ENCODE results near the gene FANCC.
A peak's percentile ranks its signal among the peaks of the same experiment; 100 is the strongest.
"Not testable (repeated sequence)": the region's sequence is repeated elsewhere in the genome, so short reads cannot be mapped to it uniquely, and the experiment has no call there.

The FANCC gene

DNA sequence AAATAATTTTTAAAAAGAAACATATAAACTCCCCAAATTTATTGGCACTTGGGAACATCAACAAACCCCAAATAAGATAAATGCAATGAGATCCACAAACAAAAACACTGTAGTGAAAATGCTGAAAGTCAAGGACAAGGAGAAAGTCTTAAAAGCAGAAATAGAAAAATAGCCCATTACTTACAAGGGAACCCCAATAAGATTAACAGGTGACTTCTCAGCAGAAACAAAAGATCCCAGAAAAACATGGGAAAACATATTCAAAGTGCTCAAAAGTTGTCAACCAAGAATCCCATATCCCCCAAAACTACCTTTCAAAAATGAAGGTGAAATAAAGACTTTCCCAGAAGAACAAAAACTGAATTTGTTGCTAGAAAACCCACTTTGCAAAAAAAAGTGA lies 40.0 kb downstream of the FANCC start:
- DNase-seq: no peak

DNA sequence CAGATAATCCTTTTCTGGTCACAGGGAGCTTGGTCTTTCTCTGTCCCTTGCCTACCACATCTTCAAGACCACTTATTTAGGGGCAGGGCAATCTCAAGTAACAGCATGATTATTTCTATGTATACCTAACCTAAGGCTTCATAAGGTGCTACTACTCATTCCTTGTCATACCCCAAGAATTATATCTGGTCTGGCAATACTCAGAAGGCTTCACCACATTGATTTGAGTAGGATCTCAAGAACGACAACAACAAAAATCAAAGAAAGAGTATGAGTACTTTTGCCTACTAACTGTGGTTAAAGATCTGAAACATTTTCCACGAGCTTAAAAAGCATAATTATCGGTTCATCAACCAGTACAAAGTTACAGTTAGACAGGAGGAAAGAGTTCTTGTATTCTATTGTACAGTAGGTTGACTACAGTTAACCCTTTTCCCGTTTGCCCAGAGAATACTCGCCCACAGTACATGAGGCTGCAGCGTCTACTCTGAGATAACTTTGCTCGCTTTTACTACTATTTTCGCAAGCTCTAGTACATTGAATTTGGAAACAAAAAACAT lies 41.0 kb downstream of the FANCC start:
- DNase-seq: no peak

DNA sequence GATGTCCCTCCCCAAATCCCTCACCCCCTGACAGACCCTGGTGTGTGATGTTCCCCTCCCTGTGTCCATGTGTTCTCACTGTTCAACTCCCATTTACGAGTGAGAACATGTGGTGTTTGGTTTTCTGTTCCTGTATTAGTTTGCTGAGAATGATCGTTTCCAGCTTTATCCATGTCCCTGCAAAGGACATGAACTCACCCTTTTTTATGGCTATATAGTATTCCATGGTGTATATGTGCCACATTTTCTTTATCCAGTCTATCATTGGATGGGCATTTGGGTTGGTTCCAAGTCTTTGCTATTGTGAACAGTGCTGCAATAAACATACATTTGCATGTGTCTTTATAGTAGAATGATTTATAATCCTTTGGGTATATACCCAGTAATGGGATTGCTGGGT lies 43.3 kb downstream of the FANCC start:
- DNase-seq: not testable (repeated sequence)

DNA sequence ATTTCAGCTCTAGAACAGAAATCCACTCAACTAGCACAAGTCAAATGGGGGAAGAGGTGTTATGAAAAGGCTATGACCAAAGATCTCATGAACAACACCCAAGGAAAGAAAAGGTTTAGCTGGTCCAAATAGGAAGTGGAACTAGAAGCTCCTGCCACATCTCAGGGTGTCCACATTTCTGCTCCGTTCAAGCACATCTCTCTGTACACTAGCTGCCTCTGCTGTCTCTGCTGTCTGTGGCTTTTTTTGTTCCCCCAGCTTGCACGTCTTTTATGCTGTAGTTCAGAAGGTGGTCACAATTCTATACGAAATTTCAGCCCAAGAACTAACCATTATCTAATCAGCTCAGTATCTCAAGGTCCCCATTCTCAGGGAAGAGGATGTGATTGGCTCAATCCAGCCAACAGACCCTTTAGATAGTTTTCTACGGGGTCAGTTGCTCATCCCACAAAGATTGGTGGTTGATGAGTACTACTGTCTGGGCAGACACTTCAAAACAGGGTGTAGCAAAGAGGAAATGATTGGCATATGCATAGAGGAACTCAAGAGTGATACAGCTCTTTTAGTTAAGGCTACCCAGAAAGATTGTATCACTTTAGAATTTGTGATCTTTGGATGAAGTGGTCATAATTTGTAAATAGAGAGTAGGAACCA lies 44.0 kb downstream of the FANCC start:
- DNase-seq: peak; percentile 84

DNA sequence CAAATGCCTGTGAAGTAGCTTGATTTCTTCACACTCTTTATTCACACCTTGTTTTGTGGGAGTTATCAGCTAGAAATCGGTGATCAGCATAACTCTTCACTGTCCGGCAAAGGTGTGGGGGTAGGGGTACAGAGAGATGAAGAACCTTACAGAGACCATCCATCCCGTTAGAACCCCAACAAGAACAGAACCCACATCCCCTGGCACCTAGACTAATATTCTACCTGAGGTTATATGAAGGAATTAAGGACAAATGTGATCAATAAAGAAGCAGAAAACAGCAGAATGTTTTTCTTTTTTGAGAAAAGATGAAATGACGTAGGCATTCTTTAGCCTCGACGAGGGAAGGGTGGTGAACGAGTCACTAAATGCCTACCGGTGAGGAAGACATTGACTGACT lies 44.7 kb downstream of the FANCC start:
- DNase-seq: no peak

DNA sequence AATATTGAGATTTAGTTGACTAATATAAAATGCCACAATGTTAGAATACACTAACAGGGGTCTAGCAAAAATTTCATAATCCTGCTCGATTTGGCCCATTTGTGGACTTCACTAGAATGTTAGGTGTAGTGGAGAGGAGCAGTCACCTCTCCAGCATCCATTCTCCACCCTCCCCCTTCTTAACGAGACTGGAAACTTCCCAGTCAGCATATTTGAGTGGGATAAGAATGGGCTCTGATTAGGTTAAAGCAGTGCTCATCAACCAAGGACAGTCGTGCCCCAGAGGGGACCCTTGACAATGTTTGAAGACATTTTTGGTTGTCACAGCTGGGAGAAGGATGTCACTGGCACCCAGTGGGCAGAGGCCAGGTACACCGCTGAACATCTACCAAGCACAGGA lies 46.7 kb downstream of the FANCC start:
- no peak for DNase-seq

DNA sequence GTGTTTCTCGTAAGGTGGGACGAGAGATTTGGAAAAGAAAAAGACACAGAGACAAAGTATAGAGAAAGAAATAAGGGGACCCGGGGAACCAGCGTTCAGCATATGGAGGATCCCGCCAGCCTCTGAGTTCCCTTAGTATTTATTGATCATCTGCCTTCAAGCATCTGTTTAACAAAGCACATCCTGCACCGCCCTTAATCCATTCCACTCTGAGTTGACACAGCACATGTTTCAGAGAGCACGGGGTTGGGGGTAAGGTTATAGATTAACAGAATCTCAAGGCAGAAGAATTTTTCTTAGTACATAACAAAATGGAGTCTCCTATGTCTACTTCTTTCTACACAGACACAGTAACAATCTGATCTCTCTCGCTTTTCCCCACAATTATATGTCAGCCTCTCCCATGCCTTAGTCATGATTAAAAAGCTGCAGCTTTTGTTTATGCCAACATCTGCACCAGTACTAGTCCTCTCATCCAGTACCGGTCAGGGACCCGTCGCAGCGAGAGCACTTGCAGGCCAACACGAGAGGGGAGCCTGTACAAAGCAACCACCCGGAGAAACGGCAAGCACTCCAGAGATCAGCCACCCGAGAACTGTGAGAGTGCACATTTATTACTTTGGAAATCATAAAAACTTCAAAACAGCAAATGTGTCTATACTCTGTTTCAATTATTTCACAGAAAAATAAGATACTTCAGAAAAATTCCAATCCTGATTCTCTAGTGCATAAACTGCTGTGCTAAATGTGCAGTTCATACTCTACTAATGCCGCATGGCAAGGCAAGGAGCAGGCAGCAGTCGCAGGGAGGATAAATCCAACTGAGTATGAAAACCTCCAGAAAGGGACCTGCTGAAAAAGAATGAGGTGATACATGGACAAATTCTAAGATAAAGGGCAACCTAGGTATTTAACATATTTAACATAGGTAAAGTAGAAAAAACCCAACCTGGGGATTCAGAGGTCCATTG lies 47.4 kb downstream of the FANCC start:
- not testable (repeated sequence) for DNase-seq

DNA sequence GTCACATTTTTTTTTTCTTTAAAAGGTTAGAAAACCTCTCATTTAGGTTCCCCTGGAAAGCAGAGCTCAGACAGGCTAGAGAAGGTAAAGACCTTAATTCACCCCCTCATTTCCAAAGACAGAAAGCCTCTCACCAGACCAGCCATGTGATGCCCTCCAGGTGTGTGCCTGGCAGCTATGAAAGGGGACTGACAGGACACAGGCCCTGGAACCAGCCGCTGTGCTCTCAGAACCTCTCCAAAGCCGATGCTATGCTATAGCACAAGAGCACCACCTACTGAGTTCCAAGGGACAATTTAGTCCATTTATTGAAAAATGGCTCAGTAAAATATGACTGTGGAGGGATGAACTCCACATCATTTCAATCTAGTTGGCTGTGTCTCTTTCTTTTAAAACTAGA lies 48.8 kb downstream of the FANCC start:
- DNase-seq: peak; percentile 48

DNA sequence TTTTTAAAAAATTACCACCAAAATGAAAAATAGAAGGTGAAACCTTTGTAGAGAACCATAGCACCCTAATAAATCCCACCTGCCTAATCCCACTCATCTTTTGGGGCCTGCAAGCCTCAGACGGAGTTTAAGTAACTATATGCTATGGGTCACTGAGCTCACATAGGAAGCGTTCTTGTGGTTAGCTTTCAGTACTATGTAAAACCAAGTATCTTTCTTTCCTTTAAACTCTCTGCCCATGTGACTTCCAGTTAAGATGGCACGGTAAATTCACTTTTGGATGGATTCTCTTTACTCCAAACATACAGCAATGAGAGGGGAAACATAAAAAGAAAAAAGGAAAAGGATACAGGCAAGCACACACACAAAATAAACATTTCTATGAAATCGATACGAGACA lies 50.9 kb downstream of the FANCC start:
- DNase-seq: no peak

DNA sequence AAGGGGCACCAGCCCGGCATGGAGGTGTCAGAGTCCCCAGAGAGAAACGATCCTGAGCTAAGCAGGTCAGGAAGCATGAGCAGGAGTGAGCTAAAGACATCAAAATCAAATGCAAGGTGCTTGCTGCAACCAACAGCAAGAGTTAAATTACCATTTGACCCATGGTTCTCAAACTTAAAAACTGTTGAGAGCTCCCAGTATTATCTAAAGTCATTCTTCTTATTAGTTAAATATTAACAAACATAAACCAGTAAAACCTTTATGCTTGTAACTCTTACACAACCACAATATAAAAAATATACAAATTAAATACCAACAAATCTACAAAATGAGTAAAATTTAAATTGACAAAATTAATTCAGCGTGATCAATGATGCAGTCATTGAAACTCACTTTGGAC lies 51.5 kb downstream of the FANCC start:
- no peak for DNase-seq

DNA sequence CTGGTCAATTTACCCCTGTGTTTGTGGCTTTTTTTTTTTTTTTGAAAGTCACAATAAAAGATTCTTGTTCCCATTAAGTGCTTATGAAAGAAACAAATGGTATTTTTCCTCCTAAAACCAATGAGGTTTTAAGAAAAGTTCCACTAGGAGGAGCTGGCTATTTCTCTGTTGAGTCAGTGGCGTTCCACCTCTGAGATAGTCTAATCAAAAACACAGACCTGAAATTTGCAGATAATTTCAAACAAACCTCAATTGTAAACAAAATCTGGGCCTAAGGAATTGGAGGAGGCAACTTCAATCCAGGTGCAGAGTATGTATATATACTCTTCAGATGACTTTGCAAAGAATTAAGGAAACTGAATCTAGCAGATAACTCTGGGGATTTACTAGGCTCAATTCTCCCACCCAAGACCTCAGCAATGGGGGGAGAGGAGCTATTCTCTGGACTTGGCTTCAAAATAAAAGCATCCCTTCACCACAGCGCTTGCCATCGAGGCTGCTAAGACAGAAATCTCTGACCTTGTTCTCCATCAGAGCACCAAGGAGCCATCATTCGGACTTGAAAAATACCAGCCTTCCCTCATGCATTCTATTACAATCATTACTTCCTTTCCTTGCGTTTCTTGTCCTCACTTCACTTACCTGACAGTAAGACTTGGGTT lies 52.4 kb downstream of the FANCC start:
- peak; percentile 52 for DNase-seq

DNA sequence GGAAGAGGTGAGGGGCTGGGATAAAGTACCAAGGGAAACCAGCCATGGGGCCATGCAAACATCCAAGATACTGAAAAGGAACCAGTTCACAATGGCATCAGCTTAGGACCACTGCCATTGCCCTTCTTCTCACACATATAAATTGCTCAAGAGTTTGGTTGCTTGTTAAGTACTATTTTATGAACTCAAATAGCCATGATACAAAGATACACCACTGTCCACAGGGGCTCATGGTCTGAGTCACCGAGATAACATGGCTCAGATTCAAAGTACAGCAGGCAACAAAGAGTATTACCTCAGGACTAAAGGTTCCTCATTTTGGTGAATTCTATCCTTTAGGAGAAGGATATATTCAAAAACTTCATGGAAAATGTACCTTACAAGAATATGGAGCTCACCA lies 55.6 kb downstream of the FANCC start:
- peak; percentile 40 for DNase-seq

DNA sequence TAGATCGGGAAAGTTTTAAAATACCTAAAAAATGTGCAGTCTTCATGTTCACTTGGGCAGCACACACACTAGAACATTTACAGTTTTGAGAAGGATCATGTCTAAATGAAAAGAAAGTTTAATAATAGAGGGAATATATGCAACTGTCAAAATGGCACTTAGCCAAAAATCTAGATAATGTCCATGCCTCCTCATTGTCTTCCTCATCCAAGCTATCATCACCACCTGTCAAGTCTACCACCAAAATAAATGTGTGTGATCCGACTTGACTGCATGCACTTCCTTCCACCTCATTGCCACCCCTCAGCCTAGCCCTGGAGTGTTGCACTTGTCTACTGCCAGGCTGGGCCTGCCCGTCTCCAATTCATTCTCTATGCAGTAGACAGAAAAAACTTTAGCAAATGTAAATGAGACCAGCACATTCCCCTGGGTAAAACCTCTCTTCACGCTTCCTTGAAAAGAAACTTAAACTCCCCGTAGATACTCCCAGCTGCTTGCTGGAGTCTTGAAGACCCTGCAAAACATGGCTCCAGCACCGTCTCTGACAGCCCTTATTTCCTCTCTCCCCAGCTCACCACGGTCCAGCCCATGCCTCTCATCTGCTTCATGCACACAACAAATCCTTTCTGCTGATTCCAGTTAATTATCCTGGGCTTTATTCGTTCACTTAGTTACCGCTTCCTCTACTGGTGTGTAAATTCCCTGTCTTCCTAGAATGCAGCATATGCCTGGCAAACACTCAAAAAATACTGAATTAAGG lies 66.9 kb downstream of the FANCC start:
- peak; percentile 33 for DNase-seq

DNA sequence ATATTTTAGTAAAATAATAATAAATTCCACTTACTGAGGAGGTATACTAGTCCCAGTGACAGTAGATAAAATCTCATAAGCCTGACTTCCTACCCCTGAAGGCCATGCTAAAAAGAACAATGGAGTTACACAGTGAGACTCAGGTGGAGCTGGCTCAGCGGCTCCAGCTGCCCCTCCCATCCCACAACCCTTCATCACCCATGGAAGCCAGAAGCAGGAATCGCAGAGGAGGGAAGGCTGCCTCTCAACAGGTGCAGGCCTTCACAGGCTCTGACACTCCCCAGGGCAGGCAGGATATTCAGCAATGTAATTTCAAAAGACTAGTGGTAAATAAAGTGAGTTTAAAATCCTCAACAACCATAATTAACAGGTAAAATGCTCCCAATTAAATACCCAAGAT lies 67.5 kb downstream of the FANCC start:
- no peak for DNase-seq

DNA sequence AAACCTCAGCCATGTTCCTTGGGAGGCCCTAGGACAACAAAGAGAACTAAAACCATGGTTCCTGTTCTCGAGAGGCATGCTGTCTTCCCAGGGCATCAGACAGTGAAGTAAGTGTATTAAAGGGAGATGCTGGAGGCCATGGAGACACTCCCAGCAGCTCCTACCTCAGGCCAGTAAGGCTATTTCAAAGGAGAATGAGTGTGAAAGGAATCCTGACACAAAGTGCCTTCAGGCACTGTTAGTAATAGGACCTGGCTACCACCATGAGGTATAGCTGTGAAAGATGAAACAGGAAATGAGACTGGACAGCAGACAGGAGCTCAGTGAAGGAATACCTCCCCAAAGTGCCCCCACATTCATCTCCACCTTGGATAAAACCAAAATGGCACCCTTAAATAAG lies 71.0 kb downstream of the FANCC start:
- DNase-seq: no peak

DNA sequence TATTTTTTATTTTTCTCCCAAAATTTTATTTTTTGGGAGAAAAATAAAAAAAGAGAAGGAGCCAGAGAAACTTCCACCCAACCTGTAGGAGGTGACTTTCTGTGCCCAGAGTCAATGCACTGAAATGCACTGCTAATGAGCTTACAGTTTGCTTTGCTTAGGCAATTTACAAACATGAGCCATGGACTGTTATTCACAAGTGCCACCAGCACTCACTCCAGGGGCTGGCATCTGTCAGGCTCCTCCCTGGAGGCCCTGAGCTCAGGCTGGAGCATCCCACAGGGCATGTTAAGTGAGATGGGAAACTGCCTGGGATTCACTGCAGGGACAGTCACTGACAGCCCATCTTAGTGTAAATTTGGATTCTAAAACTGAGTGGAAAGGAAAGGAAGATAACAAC lies 74.9 kb downstream of the FANCC start:
- DNase-seq: no peak

DNA sequence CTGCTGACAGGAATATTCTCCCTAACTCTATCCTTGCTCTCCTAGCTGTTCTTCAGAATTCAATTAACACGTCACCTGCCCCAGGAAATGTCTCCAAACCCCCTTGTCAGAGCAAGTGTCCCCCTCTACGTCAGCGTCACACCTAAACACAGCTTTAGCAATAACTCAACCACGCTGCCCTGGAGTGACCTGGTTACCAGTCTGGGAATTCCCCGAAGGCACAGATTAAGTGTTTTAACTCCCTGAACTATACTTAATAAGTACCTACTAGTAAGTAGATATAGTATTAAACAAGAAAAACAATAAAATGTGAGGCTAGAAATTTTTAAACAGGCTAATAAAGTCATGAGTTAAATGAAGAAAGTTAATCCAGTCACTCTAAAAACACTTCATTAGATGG lies 78.4 kb downstream of the FANCC start:
- no peak for DNase-seq

DNA sequence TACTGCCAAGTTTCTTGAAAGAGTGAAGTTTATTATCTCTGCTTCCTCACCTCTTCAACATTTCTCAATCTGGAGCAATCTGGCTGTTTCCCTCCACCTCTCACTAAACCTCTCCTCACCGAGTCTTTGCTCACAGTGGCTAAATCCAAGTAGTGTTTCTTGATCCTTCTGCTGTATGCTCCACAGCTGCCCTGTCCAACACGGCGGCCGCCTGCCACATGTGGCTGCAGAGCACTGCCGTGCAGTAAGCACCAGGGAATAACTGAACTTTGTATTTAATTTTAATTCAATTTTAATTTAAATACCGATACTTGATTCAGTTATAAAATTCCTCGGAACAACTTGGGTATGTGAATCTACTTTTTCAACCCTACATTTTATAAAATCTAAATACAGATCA lies 80.2 kb downstream of the FANCC start:
- DNase-seq: no peak

DNA sequence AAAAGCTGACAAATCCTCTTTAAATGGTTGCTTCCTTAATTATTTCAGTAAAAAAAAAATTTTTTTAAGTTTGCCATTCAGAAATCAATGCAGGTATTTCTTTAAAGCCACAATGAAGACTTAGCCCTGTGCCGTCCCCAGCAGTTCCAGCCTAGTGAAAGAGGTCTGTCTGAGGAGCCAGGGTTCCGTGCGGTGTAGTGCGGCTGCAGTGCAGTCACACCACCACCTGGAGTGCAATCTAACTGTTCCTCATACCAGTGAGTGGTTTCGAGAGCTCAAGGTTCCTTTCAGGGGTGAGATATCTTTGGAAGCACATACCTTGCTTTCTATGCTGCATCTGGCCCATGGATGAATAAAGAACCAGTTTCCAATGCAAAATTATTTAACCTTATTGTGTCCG lies 87.5 kb downstream of the FANCC start:
- DNase-seq: peak; percentile 17

DNA sequence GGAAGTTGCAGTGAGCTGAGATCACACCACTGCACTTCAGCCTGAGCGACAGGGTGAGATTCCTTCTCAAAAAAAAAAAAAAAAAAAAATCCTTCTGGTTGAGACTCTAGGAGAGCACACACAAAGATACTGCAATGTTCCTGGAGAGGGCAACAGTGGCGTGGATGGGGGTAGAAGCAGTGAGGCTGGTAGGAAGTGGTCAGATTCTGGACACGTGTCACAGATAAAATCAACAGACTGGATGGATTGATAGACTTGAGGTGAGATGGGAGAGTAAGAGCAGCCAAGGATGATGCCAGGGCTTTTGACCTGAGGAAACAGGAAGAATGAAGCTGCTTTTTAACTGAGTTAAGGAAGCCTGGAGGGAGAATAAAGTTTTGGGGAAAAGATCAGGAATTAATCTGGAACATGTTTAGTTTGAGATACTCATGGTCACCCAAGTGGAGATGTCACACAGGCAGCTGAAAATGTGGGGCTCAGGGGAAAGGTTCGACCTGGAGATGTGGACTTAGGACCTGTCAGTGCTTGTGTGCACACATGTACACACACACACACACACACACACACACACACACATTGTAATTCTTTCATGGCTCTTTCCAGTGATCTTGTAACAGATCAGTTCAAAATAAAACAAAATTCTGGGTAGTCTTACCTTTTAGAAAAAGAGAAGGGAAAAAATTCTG lies 88.1 kb downstream of the FANCC start:
- peak; percentile 63 for DNase-seq

DNA sequence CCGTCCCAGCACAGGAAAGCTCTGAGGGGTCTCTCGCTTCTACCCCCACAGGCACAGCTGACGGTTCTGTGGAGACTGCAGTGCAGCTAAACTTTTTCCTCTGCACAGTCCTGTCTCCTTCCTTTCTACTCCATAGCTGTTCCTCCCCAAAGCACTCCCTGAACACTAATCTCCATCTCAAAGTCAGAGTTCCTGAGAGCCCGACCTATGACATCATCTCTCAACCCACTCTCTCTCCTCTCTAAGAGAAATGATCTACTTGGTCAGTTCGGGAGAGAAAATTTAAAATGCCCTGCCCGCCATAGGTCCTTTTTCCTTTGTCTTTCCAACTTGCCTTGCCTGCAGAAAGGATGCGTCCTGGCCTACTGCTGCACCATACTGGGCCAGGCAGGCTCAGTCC lies 90.6 kb downstream of the FANCC start:
- no peak for DNase-seq

DNA sequence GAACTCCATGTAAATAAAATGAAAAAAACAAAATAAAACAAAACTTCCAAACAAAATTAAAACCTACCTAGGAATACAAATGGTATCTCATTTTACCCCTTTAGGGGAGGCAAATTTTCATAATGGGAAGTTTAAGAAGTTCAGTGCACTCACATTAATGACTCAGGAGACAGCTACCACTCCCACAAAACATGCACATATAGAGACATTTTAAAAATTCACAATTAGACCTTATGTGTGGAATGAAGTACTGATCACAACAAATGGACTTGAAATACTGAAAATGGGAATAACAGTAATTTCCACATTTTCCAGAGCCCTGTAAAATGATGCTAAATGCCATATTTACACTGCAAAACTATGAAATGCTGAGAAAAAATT lies 91.8 kb downstream of the FANCC start:
- no peak for DNase-seq
